ENCODE measurements around the gene RALB. TPM values are rescaled to one million over a fixed set of nuclear protein-coding genes. Genes with fewer than 3 reads are reported as not detected.

Gene RALB
- polyA plus RNA-seq, 1 of the 3 experiments (the other 2 are of a cell fraction), result 37.2 TPM

- Histone ChIP-seq H3K4me2 (no peak overlapping the region), H3K27me3 (ENCODE audit: insufficient read depth) (no peaks in the 10 kb centered on the region), H3K27ac (ENCODE audit: low read depth in 2 of 2, low read length in 1 of 2) (no peak overlapping the region), H3K79me2 (ENCODE audit: insufficient read depth) (peaks cover 22% of the 10 kb centered on the region), H3K9ac (no peak overlapping the region), H3F3A (replicated peaks; ENCODE audit: insufficient read depth) (no peaks in the 10 kb centered on the region), H3K4me1 (ENCODE audit: control insufficient read depth in 1 of 2, insufficient read depth in 2 of 2, low read depth in 1 of 2, low read length in 1 of 2) (peaks cover 23 to 33% of the 10 kb centered on the region in 2 experiments; a peak in 3 of 4 replicates), H3K9me3 (no peaks in the 10 kb centered on the region), H3K9me2 (no peaks in the 10 kb centered on the region), H3K36me3 (replicated peaks in 1 of 2; ENCODE audit: control insufficient read depth in 1 of 2, insufficient read depth in 2 of 2, low read length in 1 of 2) (peaks cover 5 to 16% of the 10 kb centered on the region in 2 experiments), H3K4me3 (ENCODE audit: low read depth in 2 of 2, low read length in 1 of 2) (no peak overlapping the region), H4K20me1 (ENCODE audit: insufficient read depth) (no peaks in the 10 kb centered on the region), H2AFZ (ENCODE audit: low read depth) (no peak overlapping the region)
- POLR2A ChIA-PET, result no interaction called here
- CTCF ChIA-PET, result interaction anchor here (1.0 to 1.1 kb wide), 3 partner anchors 87 to 473 kb away, joined by 3 to 7 read pairs (median 5); no protein-coding TSS in a partner anchor
- DNase-seq, result no peak
- 96% methylated on average over 5 of the region's 9 CpGs for WGBS (ENCODE audit: low lambda C conversion rate)
- no peak for TF ChIP-seq CHD2 (IDR thresholded peaks at IDR 0.05; ENCODE audit: low read length, partially characterized antibody)
- no peak for TF ChIP-seq RAD21 (IDR thresholded peaks at IDR 0.05; ENCODE audit: low read length)
- no peak for TF ChIP-seq MAX (IDR thresholded peaks at IDR 0.05; ENCODE audit: low read depth)
- TF ChIP-seq EP300 (IDR thresholded peaks at IDR 0.05; ENCODE audit: borderline replicate concordance in 1 of 2, low read depth in 1 of 2, low read length in 1 of 2), result no peak
- no peak for TF ChIP-seq POLR2AphosphoS5 (IDR thresholded peaks at IDR 0.05; ENCODE audit: low read depth, low read length)
- no peak for TF ChIP-seq MEF2A (IDR thresholded peaks at IDR 0.05; ENCODE audit: borderline replicate concordance, low read depth)
- TF ChIP-seq CTCF (IDR thresholded peaks at IDR 0.05), result no peak
- no peak for TF ChIP-seq IRF3 (IDR thresholded peaks at IDR 0.05; ENCODE audit: low read depth, low read length)
- no peak for TF ChIP-seq JUND (IDR thresholded peaks at IDR 0.05)
- no peak for TF ChIP-seq RXRA (IDR thresholded peaks at IDR 0.05; ENCODE audit: borderline replicate concordance, low read depth)
- TF ChIP-seq, protein P1, sequence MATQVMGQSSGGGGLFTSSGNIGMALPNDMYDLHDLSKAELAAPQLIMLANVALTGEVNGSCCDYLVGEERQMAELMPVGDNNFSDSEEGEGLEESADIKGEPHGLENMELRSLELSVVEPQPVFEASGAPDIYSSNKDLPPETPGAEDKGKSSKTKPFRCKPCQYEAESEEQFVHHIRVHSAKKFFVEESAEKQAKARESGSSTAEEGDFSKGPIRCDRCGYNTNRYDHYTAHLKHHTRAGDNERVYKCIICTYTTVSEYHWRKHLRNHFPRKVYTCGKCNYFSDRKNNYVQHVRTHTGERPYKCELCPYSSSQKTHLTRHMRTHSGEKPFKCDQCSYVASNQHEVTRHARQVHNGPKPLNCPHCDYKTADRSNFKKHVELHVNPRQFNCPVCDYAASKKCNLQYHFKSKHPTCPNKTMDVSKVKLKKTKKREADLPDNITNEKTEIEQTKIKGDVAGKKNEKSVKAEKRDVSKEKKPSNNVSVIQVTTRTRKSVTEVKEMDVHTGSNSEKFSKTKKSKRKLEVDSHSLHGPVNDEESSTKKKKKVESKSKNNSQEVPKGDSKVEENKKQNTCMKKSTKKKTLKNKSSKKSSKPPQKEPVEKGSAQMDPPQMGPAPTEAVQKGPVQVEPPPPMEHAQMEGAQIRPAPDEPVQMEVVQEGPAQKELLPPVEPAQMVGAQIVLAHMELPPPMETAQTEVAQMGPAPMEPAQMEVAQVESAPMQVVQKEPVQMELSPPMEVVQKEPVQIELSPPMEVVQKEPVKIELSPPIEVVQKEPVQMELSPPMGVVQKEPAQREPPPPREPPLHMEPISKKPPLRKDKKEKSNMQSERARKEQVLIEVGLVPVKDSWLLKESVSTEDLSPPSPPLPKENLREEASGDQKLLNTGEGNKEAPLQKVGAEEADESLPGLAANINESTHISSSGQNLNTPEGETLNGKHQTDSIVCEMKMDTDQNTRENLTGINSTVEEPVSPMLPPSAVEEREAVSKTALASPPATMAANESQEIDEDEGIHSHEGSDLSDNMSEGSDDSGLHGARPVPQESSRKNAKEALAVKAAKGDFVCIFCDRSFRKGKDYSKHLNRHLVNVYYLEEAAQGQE (IDR thresholded peaks at IDR 0.05; ENCODE audit: low read depth, low read length), result no peak
- TF ChIP-seq, protein P2, sequence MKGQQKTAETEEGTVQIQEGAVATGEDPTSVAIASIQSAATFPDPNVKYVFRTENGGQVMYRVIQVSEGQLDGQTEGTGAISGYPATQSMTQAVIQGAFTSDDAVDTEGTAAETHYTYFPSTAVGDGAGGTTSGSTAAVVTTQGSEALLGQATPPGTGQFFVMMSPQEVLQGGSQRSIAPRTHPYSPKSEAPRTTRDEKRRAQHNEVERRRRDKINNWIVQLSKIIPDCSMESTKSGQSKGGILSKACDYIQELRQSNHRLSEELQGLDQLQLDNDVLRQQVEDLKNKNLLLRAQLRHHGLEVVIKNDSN (IDR thresholded peaks at IDR 0.05; ENCODE audit: borderline replicate concordance, low read depth), result no peak
- no peak for TF ChIP-seq FOSL2 (IDR thresholded peaks at IDR 0.05; ENCODE audit: borderline replicate concordance, low read depth)
- no peak for TF ChIP-seq MXI1 (IDR thresholded peaks at IDR 0.05; ENCODE audit: low read depth, low read length)
- no peak for TF ChIP-seq ELF1 (IDR thresholded peaks at IDR 0.05)
- TF ChIP-seq, protein P3, sequence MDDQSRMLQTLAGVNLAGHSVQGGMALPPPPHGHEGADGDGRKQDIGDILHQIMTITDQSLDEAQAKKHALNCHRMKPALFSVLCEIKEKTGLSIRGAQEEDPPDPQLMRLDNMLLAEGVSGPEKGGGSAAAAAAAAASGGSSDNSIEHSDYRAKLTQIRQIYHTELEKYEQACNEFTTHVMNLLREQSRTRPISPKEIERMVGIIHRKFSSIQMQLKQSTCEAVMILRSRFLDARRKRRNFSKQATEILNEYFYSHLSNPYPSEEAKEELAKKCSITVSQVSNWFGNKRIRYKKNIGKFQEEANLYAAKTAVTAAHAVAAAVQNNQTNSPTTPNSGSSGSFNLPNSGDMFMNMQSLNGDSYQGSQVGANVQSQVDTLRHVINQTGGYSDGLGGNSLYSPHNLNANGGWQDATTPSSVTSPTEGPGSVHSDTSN (IDR thresholded peaks at IDR 0.05), result no peak
These were observed 27.0 kb upstream of the RALB start for GRCh38 chr2:120225549-120226065.

Measured in SK-N-SH (cell line).